K562 (cell line): ENCODE results near the gene IQCC. TPM values are rescaled to one million over a fixed set of nuclear protein-coding genes. Genes with fewer than 3 reads are reported as not detected.

Experiments used
- ATF3 ChIP-seq, 2 experiments: fragments of 450-650 bp in 1 of 2; sonication (generic) in 1 of 2; formaldehyde crosslinking in 1 of 2; IDR thresholded peaks in 1 of 2; conservative IDR thresholded peaks in 1 of 2; 2 replicates each; pipeline versions ENCODE4 v1.6.1 to v1.8.1; 2016 to 2023; ENCODE audit warnings: mild to moderate bottlenecking in 2 of 2, moderate library complexity in 2 of 2, inconsistent platforms in 1 of 2, missing genetic modification reagents in 1 of 2
- CBX5 ChIP-seq: IDR thresholded peaks from 2 replicates; pipeline ENCODE4 v1.6.1; 2014; ENCODE audit warnings: low read depth, borderline replicate concordance
- COPS2 ChIP-seq: fragments of 450-650 bp; conservative IDR thresholded peaks from 2 replicates; pipeline ENCODE4 v1.6.1; 2016; ENCODE audit warnings: mild to moderate bottlenecking, moderate library complexity
- CTCFL ChIP-seq: IDR thresholded peaks from 2 replicates; pipeline ENCODE4 v1.6.1; 2011; ENCODE audit warnings: borderline replicate concordance, low read depth, mild to moderate bottlenecking, moderate library complexity, low read length; ENCODE audit not compliant: insufficient read depth, poor library complexity, severe bottlenecking
- E2F6 ChIP-seq, 2 experiments: IDR thresholded peaks; 2 replicates each; pipeline ENCODE4 v1.6.1; 2011; ENCODE audit warnings: borderline replicate concordance in 1 of 2, control low read depth in 1 of 2, low read depth in 1 of 2, low read length in 1 of 2, mild to moderate bottlenecking in 1 of 2, mixed read lengths in 1 of 2, moderate library complexity in 1 of 2; ENCODE audit not compliant: insufficient read depth in 1 of 2, insufficient read length in 1 of 2, poor library complexity in 1 of 2, severe bottlenecking in 1 of 2; ENCODE audit errors: extremely low read depth in 1 of 2
- FOXJ2 ChIP-seq: fragments of 200-800 bp; sonication (Bioruptor generic); IDR thresholded peaks from 2 replicates; pipeline ENCODE4 v1.6.1; 2016; ENCODE audit warnings: missing genetic modification characterization, missing compliant biosample characterization
- FOXK1 ChIP-seq: sonication (generic); formaldehyde crosslinking; IDR thresholded peaks from 2 replicates; pipeline ENCODE4 v1.8.0; 2022; ENCODE audit warnings: missing genetic modification reagents, mild to moderate bottlenecking, borderline replicate concordance
- GABPA ChIP-seq: fragments of 200-800 bp; sonication (Bioruptor generic); conservative IDR thresholded peaks from 2 replicates; pipeline ENCODE4 v1.6.1; 2016; ENCODE audit warnings: low read depth, missing genetic modification characterization, missing compliant biosample characterization
- HNRNPL ChIP-seq: fragments of 200-400 bp; formaldehyde crosslinking; IDR thresholded peaks from 2 replicates; pipeline ENCODE4 v1.6.1; 2017; ENCODE audit warnings: low read depth, mild to moderate bottlenecking, low read length
- MTA2 ChIP-seq: fragments of 450-650 bp; IDR thresholded peaks from 2 replicates; pipeline ENCODE4 v1.6.1; 2016; ENCODE audit warnings: low read depth
- NFRKB ChIP-seq: fragments of 450-650 bp; IDR thresholded peaks from 2 replicates; pipeline ENCODE4 v1.6.1; 2016; ENCODE audit warnings: low read depth
- NFXL1 ChIP-seq: fragments of 450-650 bp; formaldehyde crosslinking; IDR thresholded peaks from 2 replicates; pipeline ENCODE4 v1.4.0; 2021; ENCODE audit warnings: mild to moderate bottlenecking
- RBM14 ChIP-seq: fragments of 200-400 bp; formaldehyde crosslinking; IDR thresholded peaks from 2 replicates; pipeline ENCODE4 v1.6.1; 2018; ENCODE audit warnings: low read depth, mild to moderate bottlenecking, low read length, moderate library complexity, borderline replicate concordance; ENCODE audit not compliant: insufficient read depth
- ZNF318 ChIP-seq, 2 experiments: fragments of 450-650 bp; IDR thresholded peaks; 2 replicates each; pipeline ENCODE4 v1.6.1; 2016; ENCODE audit warnings: mild to moderate bottlenecking in 2 of 2, borderline replicate concordance in 1 of 2, low read depth in 1 of 2, moderate library complexity in 1 of 2
- polyA plus RNA-seq, 8 experiments: library from polyadenylated mRNA; depleted of rRNA in 4 of 8; stranded (reverse) in 5 of 8; unstranded in 3 of 8; fragments of >200 nt; fragmentation: Nextera tagmentation in 2 of 8; fragmentation: Illumina TruSeq in 1 of 8; extraction: Ambion mirVana in 2 of 8; extraction: Trizol in 1 of 8; gene quantifications; 2 replicates each; pipeline versions ENCODE4 v1.2.1 to v1.2.3, GENCODE V29; 2011 to 2014; ENCODE audit warnings: inconsistent platforms in 1 of 8, missing spikeins in 1 of 8
- total RNA-seq, 7 experiments: library from RNA; depleted of rRNA in 6 of 7; stranded (reverse); fragments of >200 nt in 6 of 7; fragmentation: Illumina TruSeq in 2 of 7; extraction: Trizol in 2 of 7; gene quantifications; 2 replicates each; pipeline versions ENCODE4 v1.2.1 to v1.2.3, GENCODE V29; 2011 to 2021; ENCODE audit warnings: low replicate concordance in 1 of 7

IQCC gene
- total and polyA plus RNA-seq, 9 of the 15 experiments (the other 6 are each of a cell fraction or from before 2014, with no cell fraction given): 8.1 to 16.5 (median 10.7) TPM

GRCh38 chr1:32186491-32186890 is 19.0 kb upstream of the IQCC start (continued):
- TF ChIP-seq ATF3 (IDR thresholded peaks at IDR 0.05) (no peak), ATF3 (CRISPR knock-in tag; conservative IDR thresholded peaks at IDR 0.05) (no peak), MTA2 (no peak), E2F6 (IDR thresholded peaks at IDR 0.05; ENCODE audit: borderline replicate concordance in 1 of 2, extremely low read depth in 1 of 2, insufficient read depth in 1 of 2, insufficient read length in 1 of 2, low read depth in 1 of 2, low read length in 1 of 2, poor library complexity in 1 of 2, severe bottlenecking in 1 of 2) (no peak), COPS2 (no peak), ZNF318 (IDR thresholded peaks at IDR 0.05; ENCODE audit: borderline replicate concordance in 1 of 2, low read depth in 1 of 2) (no peak), RBM14 (no peak), GABPA (no peak), NFXL1 (no peak), CBX5 (no peak), FOXJ2 (no peak), CTCFL (no peak), NFRKB (0 out of 2 replicates have a peak, but pooled peaks have one; percentile 43), FOXK1 (CRISPR knock-in tag) (no peak), HNRNPL (no peak)
